GM19467 (cell line): ENCODE data around the gene TYK2.
"Not testable (repeated sequence)": the region's sequence is repeated elsewhere in the genome, so short reads cannot be mapped to it uniquely, and the experiment has no call there.

ENCODE experiments used
- ATAC-seq: cut with Tn5 transposase; IDR thresholded peaks from one replicate; pipeline ENCODE4 v1.9.1; 2021; ENCODE audit warnings: mild to moderate bottlenecking, moderate library complexity; ENCODE audit not compliant: unreplicated experiment

The TYK2 gene

DNA sequence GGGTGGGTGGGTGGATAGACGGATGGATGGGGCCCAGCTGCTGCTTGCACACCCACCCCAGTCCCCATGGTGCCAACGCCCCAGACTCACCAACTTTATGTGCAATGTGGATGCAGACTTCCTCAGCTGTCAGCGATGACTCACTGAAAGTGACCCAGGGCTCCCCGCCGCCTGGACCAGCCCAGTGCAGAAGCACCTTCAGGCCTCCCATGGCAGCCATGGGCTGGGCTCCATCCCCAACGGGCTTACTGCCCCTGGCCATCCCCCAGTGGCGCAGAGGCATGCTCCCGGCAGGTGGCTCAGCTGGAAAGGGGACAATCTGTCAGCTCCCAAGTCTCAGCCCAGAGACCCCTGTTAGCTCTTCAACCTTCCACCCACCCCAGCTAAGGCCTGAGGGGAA, 2.2 kb downstream of the TYK2 start:
- ATAC-seq: no peak

DNA sequence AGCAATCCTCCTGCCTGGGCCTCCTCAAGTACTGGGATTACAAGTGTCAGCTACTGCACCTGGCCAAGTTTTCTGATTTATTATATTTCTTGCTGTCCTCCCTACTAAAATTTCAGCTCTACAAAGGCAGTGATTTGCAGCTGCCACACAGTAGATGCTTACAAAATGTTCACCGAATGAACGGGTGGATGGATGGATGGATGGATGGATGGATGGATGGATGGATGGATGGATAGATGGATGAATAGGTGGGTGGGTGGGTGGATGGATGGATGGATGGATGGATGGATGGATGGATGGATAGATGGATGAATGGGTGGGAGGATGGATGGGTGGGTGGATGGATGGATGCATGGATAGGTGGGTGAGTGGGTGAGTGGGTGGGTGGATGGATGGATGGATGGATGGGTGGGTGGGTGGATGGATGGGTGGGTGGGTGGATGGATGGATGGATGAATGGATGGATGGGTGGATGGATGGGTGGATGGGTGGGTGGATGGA, 3.2 kb downstream of the TYK2 start:
- ATAC-seq: not testable (repeated sequence)

DNA sequence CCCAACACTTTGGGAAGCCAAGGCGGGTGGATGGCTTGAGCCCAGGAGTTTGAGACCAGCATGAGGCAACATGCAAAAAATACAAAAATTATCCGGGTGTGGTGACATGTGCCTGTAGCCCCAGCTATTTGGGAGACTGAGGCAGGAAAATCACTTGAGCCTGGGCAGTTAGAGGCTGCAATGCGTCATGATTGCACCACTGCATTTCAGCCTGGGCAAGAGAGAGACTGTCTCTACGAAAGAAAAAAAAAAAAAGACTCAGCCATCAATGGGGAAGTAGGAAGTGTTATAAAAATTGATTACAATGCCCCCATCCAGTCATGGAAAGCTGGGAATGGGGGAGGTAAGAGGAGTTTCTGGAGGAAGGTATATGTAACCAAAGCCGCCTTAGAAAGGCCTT, 5.4 kb downstream of the TYK2 start:
- no peak for ATAC-seq

DNA sequence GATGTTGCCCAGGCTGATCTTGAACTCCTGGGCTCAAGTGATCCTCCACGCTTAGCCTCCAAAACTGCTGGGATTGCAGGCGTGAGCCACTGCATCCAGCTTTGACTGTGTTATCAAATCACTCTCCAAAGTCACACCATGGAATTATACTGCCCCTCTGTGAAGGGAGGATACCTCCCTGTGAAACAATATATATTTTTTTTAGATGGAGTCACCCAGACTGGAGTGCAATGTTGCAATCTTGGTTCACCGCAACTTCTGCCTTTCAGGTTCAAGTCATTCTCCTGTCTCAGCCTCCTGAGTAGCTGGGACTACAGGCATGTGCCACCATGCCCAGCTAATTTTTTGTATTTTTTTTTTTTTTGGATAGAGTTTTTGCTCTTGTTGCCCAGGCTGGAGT, 7.7 kb downstream of the TYK2 start:
- no peak for ATAC-seq

DNA sequence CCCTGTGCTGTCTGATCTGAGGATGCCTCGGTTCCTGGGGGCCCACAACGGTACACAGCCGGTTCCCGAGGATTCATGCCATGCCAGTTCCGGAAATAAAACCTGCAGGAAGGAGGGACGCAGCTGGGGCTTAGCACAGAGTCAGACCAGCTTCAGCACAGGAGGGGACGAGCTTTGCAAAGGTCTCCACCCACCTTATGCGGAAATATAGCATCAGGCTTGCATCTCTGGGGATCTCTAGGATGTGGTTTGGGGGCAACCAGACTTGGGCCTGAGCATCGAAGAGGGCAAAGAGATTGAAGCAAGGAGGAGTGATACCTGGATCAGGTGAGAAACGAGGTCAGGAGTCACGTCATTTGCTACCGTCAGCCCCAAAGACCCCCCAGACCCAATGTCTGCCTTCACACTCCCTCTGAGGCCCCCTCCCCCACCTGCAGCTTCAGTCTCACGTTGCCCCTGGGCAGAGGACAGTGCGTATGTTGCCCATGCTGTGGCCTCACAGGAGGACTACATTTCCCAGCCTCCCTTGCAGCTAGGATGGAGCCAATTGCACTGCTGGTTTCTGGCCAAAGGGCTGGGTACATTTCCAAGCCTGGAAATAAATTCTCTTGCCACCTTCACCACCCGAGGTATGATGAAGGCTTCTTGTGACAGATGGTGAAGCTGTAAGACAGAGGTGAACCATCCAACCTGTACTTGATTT, 12.1 kb downstream of the TYK2 start:
- ATAC-seq: no peak

DNA sequence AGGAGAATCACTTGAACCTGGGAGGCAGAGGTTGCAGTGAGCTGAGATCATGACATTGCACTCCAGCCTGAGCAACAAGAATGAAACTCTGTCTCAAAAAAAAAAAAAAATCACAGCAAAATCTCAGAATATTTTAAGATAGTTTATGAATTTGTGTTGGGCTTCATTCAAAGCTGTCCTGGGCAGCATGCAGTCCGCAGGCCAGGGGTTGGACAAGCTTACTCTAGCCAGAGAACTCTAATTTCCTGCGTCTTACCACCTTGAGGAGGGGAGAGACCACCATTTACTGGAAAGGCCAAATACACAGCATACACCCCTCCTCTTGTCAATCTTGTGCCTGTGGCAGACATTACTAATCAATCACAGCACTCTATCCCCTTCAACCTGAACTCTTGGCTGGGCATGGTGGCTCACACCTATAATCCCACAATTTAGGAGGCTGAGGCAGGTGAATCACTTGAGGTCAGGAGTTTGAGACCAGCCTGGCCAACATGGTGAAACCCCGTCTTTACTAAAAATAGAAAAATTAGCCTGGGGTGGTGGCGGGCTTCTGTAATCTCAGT, 13.3 kb downstream of the TYK2 start:
- ATAC-seq: not testable (repeated sequence)

DNA sequence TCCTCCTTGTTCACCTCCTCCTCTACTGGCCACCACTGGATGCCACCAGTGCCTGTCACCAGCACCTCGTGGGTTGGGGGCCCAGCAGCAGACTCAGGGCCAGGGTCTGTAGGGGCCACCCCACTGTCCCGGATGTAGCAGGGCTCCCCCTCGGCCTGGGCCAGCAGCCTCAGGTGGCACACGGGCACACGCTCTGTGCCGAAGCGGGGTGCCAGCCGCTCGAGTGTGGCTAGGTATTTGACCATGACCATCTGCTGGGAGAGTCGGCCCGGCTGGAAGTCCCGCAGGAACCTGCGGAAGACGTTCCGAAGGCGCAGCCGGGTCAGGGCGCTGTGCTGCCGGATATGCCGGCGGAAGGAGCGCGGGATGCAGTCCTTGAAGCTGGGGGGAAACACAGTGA, 14.9 kb downstream of the TYK2 start:
- ATAC-seq: no peak

DNA sequence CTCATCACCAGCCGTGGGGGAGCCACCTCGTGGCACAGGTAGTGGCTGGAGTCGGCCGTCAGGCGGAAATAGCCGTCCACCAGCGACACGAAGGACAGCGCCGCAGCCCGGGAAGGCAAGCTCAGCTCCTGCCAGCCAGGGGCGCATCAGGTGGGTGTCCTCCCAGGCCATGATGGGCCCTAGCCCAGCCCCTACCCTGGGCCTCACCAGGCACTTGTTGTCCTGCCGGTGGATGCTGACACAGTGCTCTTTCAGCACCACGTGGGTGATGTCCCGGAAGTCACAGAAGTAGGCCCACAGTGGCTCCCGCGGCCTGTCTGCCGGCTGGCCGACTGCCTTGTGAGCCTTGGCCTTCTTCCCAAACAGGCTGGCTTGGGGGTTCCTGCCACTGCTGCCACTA, 15.7 kb downstream of the TYK2 start:
- no peak for ATAC-seq

DNA sequence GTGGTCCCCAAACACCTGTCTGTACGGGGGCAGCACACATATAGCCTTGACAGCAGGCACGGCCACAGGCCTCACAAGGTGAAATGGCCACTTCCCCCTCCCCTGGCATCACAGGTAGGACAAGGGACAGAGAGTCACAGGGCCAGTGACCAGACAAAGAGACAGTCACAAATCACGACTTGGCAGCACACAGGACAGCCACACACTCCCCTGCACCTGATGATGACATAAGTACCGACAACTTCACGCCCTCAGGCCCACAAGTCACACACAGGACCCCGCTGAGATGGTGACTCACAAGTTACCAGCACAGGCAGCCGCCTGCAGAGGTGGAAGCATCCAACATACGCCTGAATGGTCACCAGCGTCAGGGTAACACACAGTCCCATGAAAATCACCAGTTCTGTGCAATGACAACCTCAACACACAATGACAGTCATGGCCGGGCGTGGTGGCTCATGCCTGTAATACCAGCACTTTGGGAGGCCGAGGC, 16.5 kb downstream of the TYK2 start:
- no peak for ATAC-seq

DNA sequence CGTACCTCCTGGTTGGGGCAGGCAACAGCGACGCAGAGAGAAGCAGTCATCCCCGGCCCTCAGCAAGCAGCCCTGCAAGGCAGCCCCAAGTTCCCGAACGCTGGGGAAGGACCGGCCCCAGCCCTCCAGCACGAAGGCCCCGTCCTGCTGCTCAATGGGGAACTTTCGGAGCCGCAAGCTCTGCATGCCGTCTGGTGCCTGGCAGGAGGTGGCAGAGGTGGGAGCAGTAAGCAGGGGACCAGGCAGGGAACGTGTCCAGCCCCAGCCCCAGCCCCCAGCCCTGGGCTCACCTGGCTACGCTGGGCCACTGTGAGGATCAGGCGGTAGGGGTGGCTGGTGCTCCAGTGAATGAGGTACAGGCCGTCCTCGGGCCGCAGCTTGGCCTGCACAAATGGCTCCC, 18.1 kb downstream of the TYK2 start:
- ATAC-seq: no peak

DNA sequence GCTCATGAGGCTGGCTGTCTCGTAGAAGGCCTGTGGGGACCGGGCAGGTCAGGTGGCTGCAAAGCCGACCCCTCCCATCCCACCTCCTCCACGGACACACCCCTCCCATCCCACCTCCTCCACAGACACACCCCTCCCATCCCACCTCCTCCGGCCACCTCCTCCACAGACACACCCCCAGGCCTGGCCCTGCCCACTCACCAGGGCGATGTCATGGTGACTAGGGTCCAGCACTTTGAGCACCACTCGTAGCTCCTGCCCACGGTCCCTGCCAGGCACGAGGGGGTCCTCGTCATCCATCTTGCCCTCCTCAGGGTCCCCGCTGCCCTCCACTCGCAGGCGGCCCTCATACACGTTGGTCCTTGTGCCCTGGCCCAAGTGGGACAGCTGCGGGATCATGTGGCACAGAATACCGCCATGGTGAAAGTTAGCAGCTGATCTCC, 18.8 kb downstream of the TYK2 start:
- ATAC-seq: no peak

DNA sequence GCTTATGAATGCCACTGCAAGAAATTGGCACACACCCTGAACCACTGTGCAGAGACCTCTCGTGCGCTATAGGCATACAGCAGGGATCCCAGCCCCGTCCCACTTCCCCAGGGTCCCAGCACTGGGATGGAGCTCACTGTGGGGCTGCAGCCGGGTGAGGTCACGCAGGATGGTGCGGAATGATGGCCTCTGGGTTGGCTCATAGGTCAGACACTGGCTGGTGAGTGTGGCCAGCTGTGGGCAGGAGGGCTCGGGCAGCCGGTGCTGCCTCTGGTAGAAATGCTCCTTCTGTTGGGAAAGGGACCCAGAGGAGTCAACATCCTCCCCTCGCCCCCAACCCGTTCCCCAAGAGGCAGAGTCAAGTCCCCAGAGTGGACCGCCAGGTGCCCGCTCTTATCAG, 23.9 kb downstream of the TYK2 start:
- ATAC-seq: no peak

DNA sequence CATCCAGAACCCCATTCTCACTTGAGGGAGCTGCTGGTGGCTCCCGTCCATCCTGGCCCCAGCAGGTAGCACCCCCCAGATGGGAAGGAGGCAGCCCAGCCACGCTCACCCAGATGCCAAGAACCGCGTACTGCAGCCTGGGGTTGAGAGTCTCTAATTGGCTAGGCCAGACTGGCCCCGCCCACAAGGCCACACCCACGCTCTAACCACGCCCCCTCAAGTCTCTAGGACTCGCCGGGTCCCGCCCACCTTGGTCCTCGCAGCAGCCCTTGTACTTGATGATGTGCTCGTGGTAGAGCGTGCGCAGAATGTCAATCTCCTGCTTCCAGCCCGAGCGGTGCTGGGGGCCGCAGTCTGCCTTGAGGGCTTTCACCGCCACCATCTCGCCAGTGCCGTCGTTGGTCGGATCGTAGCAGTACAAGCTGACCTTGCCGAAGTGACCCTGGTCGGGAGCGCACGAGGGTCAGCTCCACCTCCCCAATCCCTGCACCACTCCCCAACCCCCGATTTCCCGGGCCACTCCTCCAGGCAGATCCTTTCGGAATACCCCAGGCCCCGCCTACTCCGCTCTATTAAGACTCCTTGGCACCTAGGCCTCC, 26.5 kb downstream of the TYK2 start:
- ATAC-seq: no peak

DNA sequence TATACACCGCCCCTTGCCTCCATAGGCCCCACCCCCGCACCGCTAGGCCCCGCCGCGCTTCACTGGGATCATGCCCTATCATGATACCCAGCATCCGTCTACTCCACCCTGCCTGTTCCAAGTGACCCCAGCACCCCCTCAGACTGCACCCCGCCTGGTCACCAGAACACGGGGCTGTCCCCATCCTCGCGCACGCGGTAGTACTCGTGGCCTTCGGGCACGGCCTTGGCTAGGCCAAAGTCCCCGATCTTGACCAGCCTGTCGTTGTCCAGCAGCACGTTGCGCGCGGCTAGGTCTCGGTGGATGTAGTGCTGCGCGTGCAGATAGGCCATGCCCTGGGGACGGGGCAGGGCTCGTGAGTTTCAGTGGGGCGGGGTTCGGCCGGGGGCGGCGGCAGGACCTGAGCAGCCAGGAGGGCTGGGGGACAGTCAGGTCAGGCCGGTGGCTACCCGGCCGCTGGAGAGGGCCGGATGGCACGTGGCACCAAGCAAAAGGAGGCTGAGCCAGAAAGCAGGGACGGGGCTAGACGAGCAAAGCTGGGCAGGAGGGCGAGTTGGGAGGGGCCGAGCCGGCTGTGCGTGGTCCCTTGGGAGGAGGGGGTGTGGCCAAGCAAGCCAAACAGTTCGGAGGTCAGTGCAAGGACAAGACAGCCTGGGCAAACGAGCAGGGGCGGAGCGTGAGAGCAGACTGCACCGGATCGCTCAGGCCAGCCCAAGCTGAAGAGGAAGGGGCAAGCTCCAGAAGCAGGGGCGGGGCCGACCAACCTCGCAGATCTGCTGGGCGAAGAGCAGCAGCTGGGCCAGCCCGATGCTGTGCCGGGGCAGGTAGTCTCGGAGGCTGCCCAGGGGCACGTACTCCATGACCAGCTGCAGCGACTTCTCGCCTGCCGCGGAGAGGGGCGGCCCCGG, 27.4 kb downstream of the TYK2 start:
- ATAC-seq: no peak

DNA sequence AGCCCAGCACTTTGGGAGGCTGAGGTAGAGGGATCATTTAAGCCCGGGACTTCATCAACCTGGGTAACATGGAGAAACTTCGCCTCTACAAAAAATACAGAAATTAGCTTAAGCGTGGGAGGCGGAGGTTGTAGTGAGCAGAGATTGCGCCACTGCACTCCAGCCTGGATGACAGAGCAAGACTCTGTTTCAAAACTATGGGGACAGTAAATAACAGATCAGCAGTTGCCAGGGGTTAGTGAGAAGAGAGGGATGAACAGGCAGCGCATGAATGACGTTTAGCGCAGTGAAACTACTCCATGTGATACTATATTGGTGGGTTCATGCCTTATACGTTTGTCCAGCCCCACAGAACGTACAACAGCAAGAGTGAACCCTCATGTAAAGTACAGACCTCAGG, 33.9 kb downstream of the TYK2 start:
- ATAC-seq: no peak

DNA sequence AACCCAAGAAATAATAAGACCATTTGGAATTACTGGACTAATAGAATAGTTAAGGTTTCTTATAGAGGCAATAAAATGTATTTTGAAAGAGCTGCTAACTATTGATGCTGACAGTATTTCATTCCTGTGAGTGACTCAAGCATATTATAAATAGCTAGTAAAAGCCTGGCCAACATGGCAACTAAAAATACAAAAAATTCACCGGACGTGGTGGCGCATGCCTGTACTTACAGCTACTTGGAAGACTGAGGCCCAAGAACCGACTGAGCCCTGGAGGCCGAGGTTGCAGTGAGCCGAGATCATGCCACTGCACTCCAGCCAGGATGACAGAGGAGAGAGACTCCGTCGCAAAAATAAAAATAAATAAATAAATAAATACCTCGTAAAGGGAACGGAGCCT, 35.6 kb downstream of the TYK2 start:
- no peak for ATAC-seq

DNA sequence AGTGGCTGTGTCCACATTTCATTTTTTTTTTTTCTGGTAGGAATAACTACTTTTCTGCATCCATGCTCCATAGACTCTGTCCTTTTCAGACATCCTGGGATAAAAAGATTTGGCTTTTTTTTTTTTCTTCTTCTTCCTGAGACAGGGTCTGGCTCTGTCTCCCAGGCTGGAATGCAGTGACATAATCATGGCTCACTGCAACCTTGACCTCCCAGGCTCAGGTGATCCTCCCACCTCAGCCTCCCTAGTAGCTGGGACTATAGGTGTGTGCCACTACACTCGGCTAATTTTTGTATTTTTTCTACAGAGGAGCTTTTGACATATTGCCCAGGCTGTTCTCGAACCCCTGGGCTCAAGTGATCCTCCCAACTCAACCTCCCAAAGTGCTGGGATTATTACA, 36.9 kb downstream of the TYK2 start:
- no peak for ATAC-seq

DNA sequence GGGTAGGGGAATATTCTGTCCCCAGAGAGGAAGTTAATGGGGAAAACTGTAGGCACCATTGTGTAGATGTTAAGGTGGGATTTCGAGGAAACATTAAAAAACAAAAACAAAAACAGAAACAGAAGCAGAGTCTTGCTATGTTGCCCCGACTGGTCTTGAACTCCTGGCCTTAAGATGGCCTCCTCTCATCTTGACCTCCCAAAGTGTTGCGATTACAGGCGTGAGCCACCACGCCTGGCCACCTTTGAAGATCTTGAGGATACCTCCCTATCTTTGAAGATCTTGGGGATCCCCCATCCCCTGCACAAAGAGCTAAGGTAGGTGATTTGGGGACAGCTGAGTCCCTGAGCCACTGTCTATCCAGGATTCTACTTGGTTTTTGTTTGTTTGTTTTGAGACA, 40.4 kb downstream of the TYK2 start:
- ATAC-seq: no peak

DNA sequence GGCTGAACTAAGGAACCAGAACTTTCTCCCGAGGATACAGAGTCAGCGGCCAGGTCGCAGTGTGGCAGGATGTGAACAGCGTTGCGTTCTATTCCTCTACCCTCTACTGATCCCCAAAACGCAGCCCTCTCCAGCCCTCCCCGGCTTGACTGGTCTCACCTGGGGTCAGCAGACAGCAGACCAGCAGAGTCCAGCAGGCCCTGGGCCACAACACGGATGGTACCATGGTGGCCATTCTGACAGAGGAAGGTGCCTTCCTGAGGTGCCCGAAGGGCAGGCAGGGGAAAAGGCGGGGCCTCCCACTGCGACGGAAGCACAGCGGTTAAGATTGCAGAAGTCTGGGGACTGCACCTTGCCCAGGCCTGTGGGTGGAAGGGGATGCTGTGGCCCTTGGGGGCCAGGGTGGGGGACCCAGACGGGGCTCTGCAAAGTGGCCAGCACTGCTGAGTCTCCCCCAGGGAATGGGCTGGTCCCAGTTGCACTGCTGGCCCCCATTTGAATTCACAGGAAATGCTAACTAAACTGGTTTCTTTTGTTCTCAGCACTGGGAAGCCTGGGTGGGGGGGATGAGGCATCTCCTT, 40.9 kb downstream of the TYK2 start, which contains the start of gene ICAM3:
ICAM3 (minus strand) TSS at position 245 of the 581 bp plus-strand sequence; CDS start at position 235, 10 bp downstream.
- ATAC-seq: no peak

DNA sequence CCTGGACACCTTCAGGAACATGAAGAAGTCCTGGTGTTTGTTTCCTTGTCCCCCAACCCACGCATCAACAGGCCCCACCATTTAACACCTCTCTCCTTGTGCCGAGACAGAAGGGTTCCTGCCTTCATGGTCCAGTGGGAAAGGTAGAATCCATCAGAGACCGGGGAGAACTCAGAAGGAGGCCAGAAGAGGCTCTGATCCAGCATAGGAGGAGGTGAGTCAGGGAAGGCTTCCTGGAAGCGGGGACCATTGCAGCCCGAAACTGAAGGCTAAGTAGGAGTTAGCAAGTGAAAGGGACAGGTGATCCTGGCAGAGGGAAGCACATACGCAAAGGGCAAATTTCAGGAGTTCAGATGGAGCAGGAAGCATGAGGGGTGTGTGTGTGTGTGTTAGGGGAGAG, 41.4 kb downstream of the TYK2 start:
- no peak for ATAC-seq

DNA sequence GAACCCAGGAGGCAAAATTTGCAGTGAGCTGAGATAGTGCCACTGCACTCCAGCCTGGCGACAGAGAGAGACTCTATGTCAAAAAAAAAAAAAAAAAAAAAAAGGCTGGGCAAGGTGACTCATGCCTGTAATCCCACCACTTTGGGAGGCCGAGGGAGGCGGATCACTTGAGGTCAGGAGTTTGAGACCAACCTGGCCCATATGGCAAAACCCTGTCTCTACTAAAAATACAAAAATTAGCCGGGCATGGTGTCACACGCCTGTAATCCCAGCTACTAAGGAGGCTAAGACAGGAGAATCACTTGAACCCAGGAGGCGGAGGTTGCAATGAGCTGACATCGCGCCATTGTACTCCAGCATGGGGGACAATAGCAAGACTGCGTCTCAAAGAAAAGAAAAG, 43.6 kb downstream of the TYK2 start:
- ATAC-seq: not testable (repeated sequence)
